ENCODE results near the gene C1QTNF12. TPM values are rescaled to one million over a fixed set of nuclear protein-coding genes. Genes with fewer than 3 reads are reported as not detected.

Gene C1QTNF12
- polyA plus RNA-seq, 1 donor from 2014 or later = 0.74 TPM

DNA sequence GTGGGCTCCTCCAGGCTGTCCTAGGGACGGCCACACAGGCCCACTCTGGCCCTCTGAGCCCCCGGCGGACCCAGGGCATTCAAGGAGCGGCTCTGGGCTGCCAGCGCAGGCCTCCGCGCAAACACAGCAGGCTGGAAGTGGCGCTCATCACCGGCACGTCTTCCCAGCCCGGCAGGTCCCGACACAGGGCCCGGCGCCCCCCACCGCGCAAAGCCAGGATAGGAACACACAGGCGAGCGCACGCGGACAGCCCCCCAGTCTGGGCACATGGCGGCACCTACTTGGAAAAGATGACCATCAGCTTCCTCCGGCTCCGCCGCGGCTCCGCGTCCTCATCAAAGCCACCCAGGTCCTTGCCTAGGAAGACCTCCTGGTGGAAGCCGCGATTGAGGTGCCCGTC, 18.3 kb downstream of the C1QTNF12 start:
- no peaks in the 10 kb centered on the region for H4K20me1 ChIP-seq (ENCODE audit: insufficient read depth)
- no peaks in the 10 kb centered on the region for H3K9me2 ChIP-seq (ENCODE audit: insufficient read depth, low read length)
- H3K36me3 ChIP-seq (ENCODE audit: insufficient read depth, low read length) = no peaks in the 10 kb centered on the region
- no peak overlapping the region for H2AFZ ChIP-seq (ENCODE audit: low read depth, low read length)
- no peak overlapping the region for H3K4me2 ChIP-seq (ENCODE audit: low read length)
- peaks cover 24% of the 10 kb centered on the region for H3K79me2 ChIP-seq (replicated peaks; ENCODE audit: insufficient read depth, low read length)
- TF ChIP-seq, protein P1, sequence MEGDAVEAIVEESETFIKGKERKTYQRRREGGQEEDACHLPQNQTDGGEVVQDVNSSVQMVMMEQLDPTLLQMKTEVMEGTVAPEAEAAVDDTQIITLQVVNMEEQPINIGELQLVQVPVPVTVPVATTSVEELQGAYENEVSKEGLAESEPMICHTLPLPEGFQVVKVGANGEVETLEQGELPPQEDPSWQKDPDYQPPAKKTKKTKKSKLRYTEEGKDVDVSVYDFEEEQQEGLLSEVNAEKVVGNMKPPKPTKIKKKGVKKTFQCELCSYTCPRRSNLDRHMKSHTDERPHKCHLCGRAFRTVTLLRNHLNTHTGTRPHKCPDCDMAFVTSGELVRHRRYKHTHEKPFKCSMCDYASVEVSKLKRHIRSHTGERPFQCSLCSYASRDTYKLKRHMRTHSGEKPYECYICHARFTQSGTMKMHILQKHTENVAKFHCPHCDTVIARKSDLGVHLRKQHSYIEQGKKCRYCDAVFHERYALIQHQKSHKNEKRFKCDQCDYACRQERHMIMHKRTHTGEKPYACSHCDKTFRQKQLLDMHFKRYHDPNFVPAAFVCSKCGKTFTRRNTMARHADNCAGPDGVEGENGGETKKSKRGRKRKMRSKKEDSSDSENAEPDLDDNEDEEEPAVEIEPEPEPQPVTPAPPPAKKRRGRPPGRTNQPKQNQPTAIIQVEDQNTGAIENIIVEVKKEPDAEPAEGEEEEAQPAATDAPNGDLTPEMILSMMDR (IDR thresholded peaks at IDR 0.05; ENCODE audit: poor library complexity, severe bottlenecking) = no peak
- no peak for TF ChIP-seq POLR2AphosphoS5 (IDR thresholded peaks at IDR 0.05)
- no peak for TF ChIP-seq SMC3 (conservative IDR thresholded peaks at IDR 0.05; ENCODE audit: poor library complexity)
- TF ChIP-seq RAD21 (conservative IDR thresholded peaks at IDR 0.05) = no peak
- no peak for TF ChIP-seq TAF1 (IDR thresholded peaks at IDR 0.05; ENCODE audit: low read depth)
- TF ChIP-seq EZH2 (IDR thresholded peaks at IDR 0.05; ENCODE audit: borderline replicate concordance, insufficient read depth, low read length, poor library complexity, severe bottlenecking) = no peak
- TF ChIP-seq MXI1 (conservative IDR thresholded peaks at IDR 0.05; ENCODE audit: poor library complexity, severe bottlenecking) = no peak
- TF ChIP-seq, protein P2, sequence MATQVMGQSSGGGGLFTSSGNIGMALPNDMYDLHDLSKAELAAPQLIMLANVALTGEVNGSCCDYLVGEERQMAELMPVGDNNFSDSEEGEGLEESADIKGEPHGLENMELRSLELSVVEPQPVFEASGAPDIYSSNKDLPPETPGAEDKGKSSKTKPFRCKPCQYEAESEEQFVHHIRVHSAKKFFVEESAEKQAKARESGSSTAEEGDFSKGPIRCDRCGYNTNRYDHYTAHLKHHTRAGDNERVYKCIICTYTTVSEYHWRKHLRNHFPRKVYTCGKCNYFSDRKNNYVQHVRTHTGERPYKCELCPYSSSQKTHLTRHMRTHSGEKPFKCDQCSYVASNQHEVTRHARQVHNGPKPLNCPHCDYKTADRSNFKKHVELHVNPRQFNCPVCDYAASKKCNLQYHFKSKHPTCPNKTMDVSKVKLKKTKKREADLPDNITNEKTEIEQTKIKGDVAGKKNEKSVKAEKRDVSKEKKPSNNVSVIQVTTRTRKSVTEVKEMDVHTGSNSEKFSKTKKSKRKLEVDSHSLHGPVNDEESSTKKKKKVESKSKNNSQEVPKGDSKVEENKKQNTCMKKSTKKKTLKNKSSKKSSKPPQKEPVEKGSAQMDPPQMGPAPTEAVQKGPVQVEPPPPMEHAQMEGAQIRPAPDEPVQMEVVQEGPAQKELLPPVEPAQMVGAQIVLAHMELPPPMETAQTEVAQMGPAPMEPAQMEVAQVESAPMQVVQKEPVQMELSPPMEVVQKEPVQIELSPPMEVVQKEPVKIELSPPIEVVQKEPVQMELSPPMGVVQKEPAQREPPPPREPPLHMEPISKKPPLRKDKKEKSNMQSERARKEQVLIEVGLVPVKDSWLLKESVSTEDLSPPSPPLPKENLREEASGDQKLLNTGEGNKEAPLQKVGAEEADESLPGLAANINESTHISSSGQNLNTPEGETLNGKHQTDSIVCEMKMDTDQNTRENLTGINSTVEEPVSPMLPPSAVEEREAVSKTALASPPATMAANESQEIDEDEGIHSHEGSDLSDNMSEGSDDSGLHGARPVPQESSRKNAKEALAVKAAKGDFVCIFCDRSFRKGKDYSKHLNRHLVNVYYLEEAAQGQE (IDR thresholded peaks at IDR 0.05; ENCODE audit: borderline replicate concordance) = no peak
- no peak for TF ChIP-seq EP300 (conservative IDR thresholded peaks at IDR 0.05; ENCODE audit: poor library complexity, severe bottlenecking)
- no peak overlapping the region for H3K4me3 ChIP-seq (ENCODE audit: low read length)
- no peaks in the 10 kb centered on the region for H3K9me3 ChIP-seq (ENCODE audit: low read length)
- no peaks in the 10 kb centered on the region for H3F3A ChIP-seq (ENCODE audit: insufficient read depth, low read length, poor library complexity, severe bottlenecking)
- H3K27me3 ChIP-seq (ENCODE audit: insufficient read depth, low read depth, low read length) = no peaks in the 10 kb centered on the region
- no peak overlapping the region for H3K9ac ChIP-seq (ENCODE audit: low read length)
- H3K27ac ChIP-seq (ENCODE audit: low read length) = no peak overlapping the region

DNA sequence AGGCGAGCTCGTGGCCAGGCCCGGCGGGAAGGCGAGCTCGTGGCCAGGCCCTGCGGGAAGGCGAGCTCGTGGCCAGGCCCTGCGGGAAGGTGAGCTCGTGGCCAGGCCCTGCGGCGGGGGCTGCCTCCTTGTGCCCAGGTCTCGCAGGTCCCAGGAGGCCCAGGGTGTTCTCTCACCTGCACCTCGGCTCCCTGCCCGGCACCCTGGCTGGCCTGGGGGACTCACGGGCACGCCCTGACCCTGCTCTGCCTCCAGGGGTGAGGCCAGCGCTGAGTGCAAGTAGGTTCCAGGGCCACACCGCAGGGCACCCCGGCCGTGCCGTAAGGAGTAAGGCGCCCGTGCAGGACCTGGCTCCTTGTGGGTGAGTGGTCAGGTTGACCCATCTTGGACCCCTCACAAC, 19.1 kb downstream of the C1QTNF12 start:
- H3K79me2 ChIP-seq (replicated peaks; ENCODE audit: insufficient read depth, low read length) = peaks cover 21% of the 10 kb centered on the region
- H3K9ac ChIP-seq (ENCODE audit: low read length) = no peak overlapping the region
- no peaks in the 10 kb centered on the region for H3K36me3 ChIP-seq (ENCODE audit: insufficient read depth, low read length)
- H3K4me2 ChIP-seq (ENCODE audit: low read length) = no peak overlapping the region
- no peaks in the 10 kb centered on the region for H4K20me1 ChIP-seq (ENCODE audit: insufficient read depth)
- no peaks in the 10 kb centered on the region for H3K27me3 ChIP-seq (ENCODE audit: insufficient read depth, low read depth, low read length)
- no peak overlapping the region for H2AFZ ChIP-seq (ENCODE audit: low read depth, low read length)
- H3F3A ChIP-seq (ENCODE audit: insufficient read depth, low read length, poor library complexity, severe bottlenecking) = no peaks in the 10 kb centered on the region
- H3K4me3 ChIP-seq (ENCODE audit: low read length) = no peak overlapping the region
- no peak overlapping the region for H3K27ac ChIP-seq (ENCODE audit: low read length)
- H3K9me2 ChIP-seq (ENCODE audit: insufficient read depth, low read length) = no peaks in the 10 kb centered on the region
- no peaks in the 10 kb centered on the region for H3K9me3 ChIP-seq (ENCODE audit: low read length)
- TF ChIP-seq, protein P2 (IDR thresholded peaks at IDR 0.05; ENCODE audit: borderline replicate concordance) = no peak
- no peak for TF ChIP-seq MXI1 (conservative IDR thresholded peaks at IDR 0.05; ENCODE audit: poor library complexity, severe bottlenecking)
- no peak for TF ChIP-seq EZH2 (IDR thresholded peaks at IDR 0.05; ENCODE audit: borderline replicate concordance, insufficient read depth, low read length, poor library complexity, severe bottlenecking)
- TF ChIP-seq, protein P1 (IDR thresholded peaks at IDR 0.05; ENCODE audit: poor library complexity, severe bottlenecking) = no peak
- no peak for TF ChIP-seq SMC3 (conservative IDR thresholded peaks at IDR 0.05; ENCODE audit: poor library complexity)
- TF ChIP-seq EP300 (conservative IDR thresholded peaks at IDR 0.05; ENCODE audit: poor library complexity, severe bottlenecking) = no peak
- TF ChIP-seq RAD21 (conservative IDR thresholded peaks at IDR 0.05) = no peak
- no peak for TF ChIP-seq TAF1 (IDR thresholded peaks at IDR 0.05; ENCODE audit: low read depth)
- TF ChIP-seq POLR2AphosphoS5 (IDR thresholded peaks at IDR 0.05) = no peak

All from neural cell (in vitro differentiated cells).